CD4-positive, alpha-beta T cell (primary cell): ENCODE data around the gene RRP1B. TPM values are rescaled to one million over a fixed set of nuclear protein-coding genes. Genes with fewer than 3 reads are reported as not detected.

Experiments
- ATAC-seq: fragments of 200-7000 bp; cut with Tn5 transposase; one replicate; pipeline ENCODE4 v1.10.0; 2022; ENCODE audit warnings: mild to moderate bottlenecking; ENCODE audit not compliant: poor library complexity
- CTCF ChIA-PET: fragments of 350-600 bp; sonication (Branson Sonifier 250); formaldehyde crosslinking; loops from one replicate; lab custom pipeline; 2021; ENCODE audit warnings: antibody characterized with exemption, inconsistent platforms; lab: Charles Lee
- POLR2A ChIA-PET: fragments of 350-600 bp; sonication (Branson Sonifier 250); formaldehyde crosslinking; loops from one replicate; lab custom pipeline; 2021; ENCODE audit warnings: antibody characterized with exemption, inconsistent platforms; lab: Charles Lee
- DNase-seq, 14 experiments: peaks; one replicate each; pipeline ENCODE4 v3.0.0-alpha.2; 2013 to 2020; ENCODE audit warnings: mixed read lengths in 2 of 14
- H3K27ac ChIP-seq, 2 donors: one replicate each; pipeline versions ENCODE4 v1.5.1 to v1.7.0; 2013; ENCODE audit warnings: low read length in 2 of 2, low read depth in 1 of 2, mild to moderate bottlenecking in 1 of 2
- H3K27me3 ChIP-seq, 2 experiments: 1 replicate in 1 of 2; 2 replicates in 1 of 2; pipeline versions ENCODE4 v1.6.1 to v1.7.0; 2013; ENCODE audit warnings: low read length in 2 of 2, control low read depth in 1 of 2, mild to moderate bottlenecking in 1 of 2, moderate library complexity in 1 of 2; ENCODE audit not compliant: insufficient read depth in 2 of 2, control insufficient read depth in 1 of 2
- H3K36me3 ChIP-seq: one replicate; pipeline ENCODE4 v1.6.1; 2013; ENCODE audit warnings: low read length, control low read depth; ENCODE audit not compliant: insufficient read depth
- H3K4me1 ChIP-seq: one replicate; pipeline ENCODE4 v1.6.1; 2013; ENCODE audit warnings: low read length, control low read depth; ENCODE audit not compliant: insufficient read depth
- H3K4me3 ChIP-seq: one replicate; pipeline ENCODE4 v1.5.1; 2013; ENCODE audit warnings: mild to moderate bottlenecking, low read length, moderate library complexity
- H3K9me3 ChIP-seq, 2 experiments: 1 replicate in 1 of 2; 2 replicates in 1 of 2; pipeline versions ENCODE4 v1.6.1 to v1.7.0; 2013; ENCODE audit warnings: low read length in 2 of 2, mild to moderate bottlenecking in 2 of 2, control low read depth in 1 of 2, moderate library complexity in 1 of 2; ENCODE audit not compliant: control insufficient read depth in 1 of 2, insufficient read depth in 1 of 2
- H3K27ac Mint-ChIP-seq: one replicate; pipeline ENCODE4 v1.8.0; 2020; ENCODE audit warnings: mixed read lengths
- H3K27me3 Mint-ChIP-seq: one replicate; pipeline ENCODE4 v1.8.0; 2021; ENCODE audit warnings: mixed read lengths
- H3K36me3 Mint-ChIP-seq: one replicate; pipeline ENCODE4 v1.8.0; 2021; ENCODE audit warnings: low read depth, mixed read lengths
- H3K4me1 Mint-ChIP-seq: one replicate; pipeline ENCODE4 v1.8.0; 2021; ENCODE audit warnings: low read depth, mixed read lengths
- H3K4me3 Mint-ChIP-seq: one replicate; pipeline ENCODE4 v1.8.0; 2020; ENCODE audit warnings: mild to moderate bottlenecking, mixed read lengths
- H3K9me3 Mint-ChIP-seq: one replicate; pipeline ENCODE4 v1.8.0; 2020; ENCODE audit warnings: mixed read lengths
- intact Hi-C, 2 experiments: fragments of 100-400 bp; cut with DNase I in 1 of 2; cut with micrococcal nuclease in 1 of 2; formaldehyde crosslinking; loops; one replicate each; pipeline versions ENCODE4 v1.15.1 to v1.9.0; 2023 to 2025; cut with DNase I, micrococcal nuclease
- total RNA-seq, 174 experiments: library from RNA in 2 of 174; stranded (reverse) in 2 of 174; gene quantifications; one replicate each; pipeline ENCODE4 v1.2.3 and lab custom pipeline; 2021 to 2026
- TF ChIP-seq, protein P1 (sequence below): fragments of 200-600 bp; IDR thresholded peaks from one replicate; pipeline ENCODE4 v1.8.0; 2022; ENCODE audit warnings: antibody characterized with exemption, mild to moderate bottlenecking

RRP1B gene
- total RNA-seq, 2 experiments from 2014 or later, result 18.6 to 19.2 TPM

DNA sequence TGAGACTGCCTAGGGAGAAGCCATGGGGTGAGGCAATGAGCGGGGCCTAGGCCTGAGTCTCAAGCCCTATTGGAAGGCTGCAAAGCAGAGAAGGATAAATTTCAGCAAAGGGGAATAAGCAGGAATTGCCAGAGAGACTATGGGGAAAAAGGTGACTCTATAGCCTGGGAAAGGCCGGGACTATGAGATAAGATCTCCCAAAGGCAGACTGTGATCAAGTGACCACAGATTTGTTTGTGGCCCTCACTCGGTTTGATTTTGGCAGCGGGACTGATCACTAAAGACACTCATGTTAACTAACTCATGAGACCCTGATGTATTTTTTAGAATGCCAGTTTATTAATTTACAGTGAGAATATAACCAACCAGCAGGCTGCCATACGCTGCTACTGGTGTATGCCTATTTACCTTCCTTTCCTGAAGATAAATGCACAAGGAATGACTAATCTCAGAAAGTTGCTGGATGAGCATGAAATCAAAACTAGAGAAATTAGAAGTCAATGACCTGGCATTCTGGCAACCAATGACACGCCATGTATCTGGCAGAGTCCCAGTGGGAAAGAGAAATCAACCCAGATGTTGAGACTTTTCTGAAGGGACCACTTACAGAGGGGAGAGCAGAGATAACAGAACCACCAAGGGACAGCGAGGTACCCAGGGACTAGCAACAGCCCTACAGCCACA lies 4.4 kb upstream of the RRP1B start:
- intact Hi-C loops, result no loop called here
- POLR2A ChIA-PET, result no interaction called here
- DNase-seq, result no peak

DNA sequence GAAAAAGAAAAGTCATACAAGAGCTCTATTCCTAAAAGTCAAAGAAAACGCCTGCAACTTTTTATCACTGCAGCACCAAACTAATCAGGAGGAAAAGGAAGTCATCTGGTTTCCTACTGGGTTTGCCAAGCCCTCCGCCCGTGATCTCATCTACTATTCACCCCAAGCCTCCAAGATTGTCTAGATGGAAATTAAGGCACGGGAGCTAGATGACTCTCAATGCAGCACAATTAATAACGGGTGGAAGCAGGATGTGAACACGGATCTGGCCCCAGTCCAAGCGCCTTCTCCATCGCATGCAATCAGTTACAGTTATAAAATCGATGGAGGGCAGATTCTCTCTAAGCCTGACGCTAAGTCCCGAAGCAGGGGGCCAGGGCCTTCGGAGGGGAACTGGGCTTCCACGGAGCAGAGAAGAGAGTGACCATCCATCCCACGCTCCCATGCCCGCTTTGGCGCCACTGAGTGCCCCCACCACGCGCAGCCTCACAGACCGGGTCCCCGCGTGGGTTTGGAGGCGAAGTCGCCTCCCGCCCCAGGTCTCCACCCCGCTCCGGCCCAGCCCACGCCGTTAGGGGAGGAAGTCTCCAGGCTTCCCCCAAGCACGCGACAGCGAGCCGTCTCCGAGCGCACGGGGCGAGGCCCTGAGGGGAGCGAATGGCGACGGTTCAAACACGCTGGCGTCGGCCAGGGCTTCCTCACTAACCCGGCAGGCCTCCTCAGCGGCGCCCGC lies 1.8 kb upstream of the RRP1B start:
- ATAC-seq (no peak), DNase-seq (peak in 2 of 14 experiments; percentile 26 to 39)
- ChIA-PET POLR2A (no interaction called here), CTCF (no interaction called here)
- H3K4me1 ChIP-seq, result peaks cover 42% of the 10 kb centered on the region
- H3K27ac Mint-ChIP-seq, result peak overlapping the region; percentile 69
- H3K9me3 ChIP-seq, result no peaks in the 10 kb centered on the region
- intact Hi-C loops, result no loop called here
- no peaks in the 10 kb centered on the region for H3K9me3 Mint-ChIP-seq
- H3K4me3 Mint-ChIP-seq, result peak overlapping the region; percentile 34
- no peak overlapping the region for H3K27ac ChIP-seq
- no peaks in the 10 kb centered on the region for H3K27me3 Mint-ChIP-seq
- H3K4me1 Mint-ChIP-seq, result peaks cover 33% of the 10 kb centered on the region
- H3K36me3 Mint-ChIP-seq, result peaks cover 24% of the 10 kb centered on the region
- TF ChIP-seq, protein P1, sequence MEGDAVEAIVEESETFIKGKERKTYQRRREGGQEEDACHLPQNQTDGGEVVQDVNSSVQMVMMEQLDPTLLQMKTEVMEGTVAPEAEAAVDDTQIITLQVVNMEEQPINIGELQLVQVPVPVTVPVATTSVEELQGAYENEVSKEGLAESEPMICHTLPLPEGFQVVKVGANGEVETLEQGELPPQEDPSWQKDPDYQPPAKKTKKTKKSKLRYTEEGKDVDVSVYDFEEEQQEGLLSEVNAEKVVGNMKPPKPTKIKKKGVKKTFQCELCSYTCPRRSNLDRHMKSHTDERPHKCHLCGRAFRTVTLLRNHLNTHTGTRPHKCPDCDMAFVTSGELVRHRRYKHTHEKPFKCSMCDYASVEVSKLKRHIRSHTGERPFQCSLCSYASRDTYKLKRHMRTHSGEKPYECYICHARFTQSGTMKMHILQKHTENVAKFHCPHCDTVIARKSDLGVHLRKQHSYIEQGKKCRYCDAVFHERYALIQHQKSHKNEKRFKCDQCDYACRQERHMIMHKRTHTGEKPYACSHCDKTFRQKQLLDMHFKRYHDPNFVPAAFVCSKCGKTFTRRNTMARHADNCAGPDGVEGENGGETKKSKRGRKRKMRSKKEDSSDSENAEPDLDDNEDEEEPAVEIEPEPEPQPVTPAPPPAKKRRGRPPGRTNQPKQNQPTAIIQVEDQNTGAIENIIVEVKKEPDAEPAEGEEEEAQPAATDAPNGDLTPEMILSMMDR, result no peak
- peaks cover 11% of the 10 kb centered on the region for H3K36me3 ChIP-seq
- H3K27me3 ChIP-seq, result no peaks in the 10 kb centered on the region
- H3K4me3 ChIP-seq, result no peak overlapping the region

More for the DNA sequence above, 4.4 kb upstream of the RRP1B start:
- no peak overlapping the region for H3K4me3 ChIP-seq
- H3K9me3 Mint-ChIP-seq, result no peaks in the 10 kb centered on the region
- ATAC-seq, result no peak
- peaks cover 2% of the 10 kb centered on the region for H3K36me3 Mint-ChIP-seq
- no peak overlapping the region for H3K27ac ChIP-seq
- no peaks in the 10 kb centered on the region for H3K36me3 ChIP-seq
- H3K9me3 ChIP-seq, result no peaks in the 10 kb centered on the region
- TF ChIP-seq, protein P1, result no peak
- no peaks in the 10 kb centered on the region for H3K27me3 Mint-ChIP-seq
- H3K4me3 Mint-ChIP-seq, result peak overlapping the region; percentile 4
- CTCF ChIA-PET, result no interaction called here
- peaks cover 20% of the 10 kb centered on the region for H3K4me1 ChIP-seq
- H3K27ac Mint-ChIP-seq, result no peak overlapping the region
- H3K4me1 Mint-ChIP-seq, result peaks cover 8% of the 10 kb centered on the region
- H3K27me3 ChIP-seq, result no peaks in the 10 kb centered on the region

DNA sequence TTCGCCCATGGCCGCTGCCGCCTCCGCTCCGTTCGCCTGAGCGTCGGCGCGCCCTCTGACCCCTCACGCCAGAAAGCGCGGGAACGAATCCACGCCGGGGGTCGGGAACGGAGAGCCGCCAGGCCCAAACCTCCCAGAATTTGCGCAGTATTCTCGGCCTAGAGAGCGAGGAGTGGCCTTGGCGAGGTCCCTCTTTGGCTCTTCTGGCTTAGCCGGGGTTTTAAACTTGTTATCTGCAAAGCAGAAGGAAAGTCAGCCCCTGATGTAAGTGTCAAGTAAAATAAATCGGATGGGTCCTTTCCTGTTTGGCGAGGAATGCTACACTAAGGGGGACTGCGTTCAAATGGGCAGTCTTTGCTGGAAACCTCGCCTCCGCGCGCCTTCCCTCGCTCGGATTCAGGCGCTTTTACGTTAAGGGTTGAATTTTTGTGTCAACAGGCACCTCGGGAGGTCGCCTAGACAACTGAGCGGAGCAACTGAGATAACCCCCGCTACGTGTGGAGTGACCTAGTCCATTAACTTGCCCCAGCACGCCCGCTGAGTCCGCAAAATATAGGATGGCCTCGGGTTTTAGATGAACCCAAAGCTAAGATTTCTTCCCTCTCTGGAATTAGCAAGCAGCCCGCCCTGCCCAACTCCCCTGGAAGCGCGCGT lies 1.1 kb upstream of the RRP1B start:
- ChIA-PET CTCF (no interaction called here), POLR2A (interaction anchor here (1.3 kb wide), 1 partner anchor 766 kb away, joined by 3 read pairs; the partner anchor contains the start of gene NDUFV3)
- peak overlapping the region; percentile 38 for H3K4me3 Mint-ChIP-seq
- no peak overlapping the region for H3K27ac Mint-ChIP-seq
- DNase-seq, result no peak
- Histone ChIP-seq H3K27ac (no peak overlapping the region), H3K9me3 (no peaks in the 10 kb centered on the region), H3K4me1 (peaks cover 45% of the 10 kb centered on the region), H3K27me3 (no peaks in the 10 kb centered on the region), H3K4me3 (no peak overlapping the region), H3K36me3 (peaks cover 13% of the 10 kb centered on the region)
- TF ChIP-seq, protein P1, result no peak
- no peaks in the 10 kb centered on the region for H3K9me3 Mint-ChIP-seq
- intact Hi-C loops, result no loop called here
- no peak for ATAC-seq
- H3K27me3 Mint-ChIP-seq, result no peaks in the 10 kb centered on the region
- H3K36me3 Mint-ChIP-seq, result peaks cover 31% of the 10 kb centered on the region
- peaks cover 39% of the 10 kb centered on the region for H3K4me1 Mint-ChIP-seq
